Activated naive CD8-positive, alpha-beta T cell treated with anti-CD3 and anti-CD28 coated beads, Interleukin-2, amount 50 U/mL, for 24 hours (primary cell): ENCODE measurements around the gene TMEM178B.

ENCODE experiments used
- ATAC-seq: fragments of 150-1000 bp; cut with Tn5 transposase; one replicate; pipeline ENCODE4 v1.10.0; 2021
- DNase-seq: peaks from one replicate; pipeline ENCODE4 v3.0.0; 2021
- H3K27ac Mint-ChIP-seq: one replicate; pipeline ENCODE4 v1.8.0; 2021; ENCODE audit warnings: mild to moderate bottlenecking, mixed read lengths
- H3K27me3 Mint-ChIP-seq: one replicate; pipeline ENCODE4 v1.8.0; 2021; ENCODE audit warnings: mixed read lengths
- H3K36me3 Mint-ChIP-seq: one replicate; pipeline ENCODE4 v1.8.0; 2021; ENCODE audit warnings: low read depth, mixed read lengths
- H3K4me1 Mint-ChIP-seq: one replicate; pipeline ENCODE4 v1.8.0; 2021; ENCODE audit warnings: mixed read lengths
- H3K4me3 Mint-ChIP-seq: one replicate; pipeline ENCODE4 v1.8.0; 2021; ENCODE audit warnings: mild to moderate bottlenecking, moderate library complexity, mixed read lengths
- H3K9me3 Mint-ChIP-seq: one replicate; pipeline ENCODE4 v1.8.0; 2021; ENCODE audit warnings: mixed read lengths

TMEM178B gene

GRCh38 chr7:141225916-141226618, 152.2 kb downstream of the TMEM178B start:
- DNase-seq (no peak), ATAC-seq (no peak)
- H3K36me3 Mint-ChIP-seq: no peaks in the 10 kb centered on the region
- no peaks in the 10 kb centered on the region for H3K9me3 Mint-ChIP-seq
- H3K27ac Mint-ChIP-seq: no peak overlapping the region
- H3K4me3 Mint-ChIP-seq: no peak overlapping the region
- H3K27me3 Mint-ChIP-seq: peaks cover 4% of the 10 kb centered on the region
- H3K4me1 Mint-ChIP-seq: no peaks in the 10 kb centered on the region

- no peaks in the 10 kb centered on the region for H3K36me3 Mint-ChIP-seq
- no peak overlapping the region for H3K4me3 Mint-ChIP-seq
- ATAC-seq: no peak
- H3K27ac Mint-ChIP-seq: no peak overlapping the region
- H3K4me1 Mint-ChIP-seq: no peaks in the 10 kb centered on the region
- H3K27me3 Mint-ChIP-seq: peaks cover 4% of the 10 kb centered on the region
- H3K9me3 Mint-ChIP-seq: no peaks in the 10 kb centered on the region
- DNase-seq: no peak
These were observed 153.6 kb downstream of the TMEM178B start for GRCh38 chr7:141227454-141227853.

GRCh38 chr7:141228482-141228881, 154.6 kb downstream of the TMEM178B start:
- Mint-ChIP-seq H3K27ac (no peak overlapping the region), H3K4me3 (no peak overlapping the region), H3K9me3 (no peaks in the 10 kb centered on the region), H3K4me1 (no peaks in the 10 kb centered on the region), H3K36me3 (no peaks in the 10 kb centered on the region), H3K27me3 (peaks cover 4% of the 10 kb centered on the region)
- DNase-seq (no peak), ATAC-seq (no peak)

GRCh38 chr7:141231018-141231792, 157.3 kb downstream of the TMEM178B start:
- Mint-ChIP-seq H3K27me3 (peaks cover 6% of the 10 kb centered on the region), H3K9me3 (no peaks in the 10 kb centered on the region), H3K4me3 (no peak overlapping the region), H3K27ac (no peak overlapping the region), H3K4me1 (no peaks in the 10 kb centered on the region), H3K36me3 (no peaks in the 10 kb centered on the region)
- ATAC-seq (no peak), DNase-seq (no peak)

GRCh38 chr7:141232286-141233051, 158.6 kb downstream of the TMEM178B start:
- H3K4me3 Mint-ChIP-seq: no peak overlapping the region
- no peak for ATAC-seq

GRCh38 chr7:141234335-141235105, 160.7 kb downstream of the TMEM178B start:
- ATAC-seq: no peak
- H3K27me3 Mint-ChIP-seq: peaks cover 3% of the 10 kb centered on the region
- H3K4me3 Mint-ChIP-seq: no peak overlapping the region
- H3K9me3 Mint-ChIP-seq: no peaks in the 10 kb centered on the region
- H3K36me3 Mint-ChIP-seq: no peaks in the 10 kb centered on the region
- no peak for DNase-seq
- no peaks in the 10 kb centered on the region for H3K4me1 Mint-ChIP-seq
- no peak overlapping the region for H3K27ac Mint-ChIP-seq

More at GRCh38 chr7:141232286-141233051, 158.6 kb downstream of the TMEM178B start:
- no peaks in the 10 kb centered on the region for H3K9me3 Mint-ChIP-seq
- peaks cover 6% of the 10 kb centered on the region for H3K27me3 Mint-ChIP-seq
- no peak for DNase-seq
- no peaks in the 10 kb centered on the region for H3K4me1 Mint-ChIP-seq
- no peak overlapping the region for H3K27ac Mint-ChIP-seq
- no peaks in the 10 kb centered on the region for H3K36me3 Mint-ChIP-seq

GRCh38 chr7:141235656-141236055, 161.8 kb downstream of the TMEM178B start:
- ATAC-seq (no peak), DNase-seq (no peak)
- no peak overlapping the region for H3K27ac Mint-ChIP-seq
- peaks cover 2% of the 10 kb centered on the region for H3K27me3 Mint-ChIP-seq
- no peaks in the 10 kb centered on the region for H3K4me1 Mint-ChIP-seq
- no peak overlapping the region for H3K4me3 Mint-ChIP-seq
- no peaks in the 10 kb centered on the region for H3K36me3 Mint-ChIP-seq
- H3K9me3 Mint-ChIP-seq: no peaks in the 10 kb centered on the region

- Mint-ChIP-seq H3K36me3 (no peaks in the 10 kb centered on the region), H3K27ac (no peak overlapping the region), H3K4me1 (no peaks in the 10 kb centered on the region), H3K9me3 (no peaks in the 10 kb centered on the region), H3K27me3 (peaks cover 4% of the 10 kb centered on the region), H3K4me3 (no peak overlapping the region)
- no peak for ATAC-seq
- DNase-seq: no peak
These were observed 164.9 kb downstream of the TMEM178B start for GRCh38 chr7:141238596-141239243.

- H3K4me1 Mint-ChIP-seq: no peaks in the 10 kb centered on the region
- H3K36me3 Mint-ChIP-seq: no peaks in the 10 kb centered on the region
- ATAC-seq (no peak), DNase-seq (no peak)
- H3K9me3 Mint-ChIP-seq: no peaks in the 10 kb centered on the region
- H3K27ac Mint-ChIP-seq: no peak overlapping the region
- H3K27me3 Mint-ChIP-seq: peaks cover 2% of the 10 kb centered on the region
- H3K4me3 Mint-ChIP-seq: no peak overlapping the region
These were observed 165.8 kb downstream of the TMEM178B start for GRCh38 chr7:141239661-141240060.

GRCh38 chr7:141242568-141242967, 168.7 kb downstream of the TMEM178B start:
- Mint-ChIP-seq H3K9me3 (no peaks in the 10 kb centered on the region), H3K27me3 (peaks cover 2% of the 10 kb centered on the region), H3K4me3 (no peak overlapping the region), H3K4me1 (no peaks in the 10 kb centered on the region), H3K27ac (no peak overlapping the region), H3K36me3 (no peaks in the 10 kb centered on the region)
- no peak for DNase-seq
- no peak for ATAC-seq

GRCh38 chr7:141243368-141243767, 169.5 kb downstream of the TMEM178B start:
- Mint-ChIP-seq H3K36me3 (no peaks in the 10 kb centered on the region), H3K27me3 (peaks cover 4% of the 10 kb centered on the region), H3K9me3 (no peaks in the 10 kb centered on the region), H3K27ac (no peak overlapping the region), H3K4me1 (no peaks in the 10 kb centered on the region), H3K4me3 (no peak overlapping the region)
- DNase-seq: no peak
- ATAC-seq: no peak

- H3K27me3 Mint-ChIP-seq: peaks cover 4% of the 10 kb centered on the region
- no peaks in the 10 kb centered on the region for H3K36me3 Mint-ChIP-seq
- H3K4me1 Mint-ChIP-seq: no peaks in the 10 kb centered on the region
- no peak overlapping the region for H3K27ac Mint-ChIP-seq
- H3K9me3 Mint-ChIP-seq: no peaks in the 10 kb centered on the region
- DNase-seq (no peak), ATAC-seq (no peak)
- H3K4me3 Mint-ChIP-seq: no peak overlapping the region
These were observed 170.6 kb downstream of the TMEM178B start for GRCh38 chr7:141244435-141244834.

- H3K9me3 Mint-ChIP-seq: no peaks in the 10 kb centered on the region
- H3K27ac Mint-ChIP-seq: no peak overlapping the region
- no peak for DNase-seq
- no peak for ATAC-seq
- H3K4me1 Mint-ChIP-seq: no peaks in the 10 kb centered on the region
- H3K36me3 Mint-ChIP-seq: no peaks in the 10 kb centered on the region
- no peak overlapping the region for H3K4me3 Mint-ChIP-seq
- peaks cover 6% of the 10 kb centered on the region for H3K27me3 Mint-ChIP-seq
These were observed 172.6 kb downstream of the TMEM178B start for GRCh38 chr7:141246426-141246825.

GRCh38 chr7:141251180-141251579, 177.3 kb downstream of the TMEM178B start:
- H3K27me3 Mint-ChIP-seq: peaks cover 3% of the 10 kb centered on the region
- H3K4me3 Mint-ChIP-seq: no peak overlapping the region
- H3K36me3 Mint-ChIP-seq: no peaks in the 10 kb centered on the region
- no peak for DNase-seq
- no peaks in the 10 kb centered on the region for H3K4me1 Mint-ChIP-seq
- H3K27ac Mint-ChIP-seq: no peak overlapping the region
- no peak for ATAC-seq
- H3K9me3 Mint-ChIP-seq: no peaks in the 10 kb centered on the region
